Stimulated activated naive CD8-positive, alpha-beta T cell treated with anti-CD3 and anti-CD28 coated beads, Interleukin-15, Interleukin-2, amounts not matched to agents 100 U/mL and 50 U/mL, for 24 hours (primary cell): Measurements from ENCODE around the gene SH3GLB2.
A peak's percentile ranks its signal among the peaks of the same experiment; 100 is the strongest.

ENCODE experiments used
- ATAC-seq: fragments of 150-1000 bp; cut with Tn5 transposase; one replicate; pipeline ENCODE4 v1.10.0; 2021
- DNase-seq: peaks from one replicate; pipeline ENCODE4 v3.0.0; 2021

Gene SH3GLB2

DNA sequence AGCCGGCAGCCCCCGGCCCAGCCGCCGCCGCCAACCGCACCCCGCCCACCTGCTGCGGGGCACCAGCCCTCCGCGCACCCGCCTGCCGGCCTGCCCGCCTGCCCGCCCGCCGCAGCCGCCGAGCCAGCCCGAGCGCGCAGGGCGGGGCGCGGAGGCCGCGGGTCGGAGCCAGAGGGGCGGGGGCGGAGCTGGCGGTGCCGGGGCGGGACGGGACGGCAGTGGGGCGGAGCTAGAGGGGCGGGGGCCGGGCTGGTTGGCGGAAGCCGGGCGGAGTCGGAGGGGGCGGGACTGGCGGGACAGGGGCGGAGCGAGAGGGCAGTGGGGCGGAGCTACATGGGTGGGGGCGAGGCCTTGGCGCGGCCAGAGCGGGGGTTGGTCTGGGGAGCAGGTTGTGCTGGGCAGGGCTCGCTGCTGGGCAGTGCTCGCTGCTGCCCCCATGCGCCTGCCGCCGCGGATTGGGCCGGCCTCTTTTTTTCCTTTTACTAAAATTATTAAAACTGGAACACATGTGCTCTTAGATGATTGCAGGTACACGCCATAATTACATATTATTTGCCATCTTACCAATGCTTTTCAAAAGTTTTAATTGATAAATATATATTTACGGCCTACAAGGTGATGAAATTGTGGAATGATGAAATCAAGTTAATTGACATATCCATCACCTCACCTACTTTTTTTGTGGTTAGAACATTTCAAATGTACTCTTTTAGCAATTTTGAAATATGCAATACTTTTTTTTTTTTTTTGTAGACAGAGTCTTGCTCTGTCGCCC is at the start of gene SH3GLB2:
Gene SH3GLB2 (minus strand): TSS at position 140 of the 775 bp plus-strand sequence. CDS start 177 bp downstream, outside the sequence.
- peak; percentile 90 for ATAC-seq
- peak; percentile 98 for DNase-seq

- ATAC-seq, result no peak
Observed at GRCh38 chr9:129077236-129077635, 49.1 kb upstream of the SH3GLB2 start.

GRCh38 chr9:129076640-129077037 is 48.5 kb upstream of the SH3GLB2 start:
- ATAC-seq, result no peak

More at GRCh38 chr9:129077236-129077635, 49.1 kb upstream of the SH3GLB2 start:
- DNase-seq, result no peak

GRCh38 chr9:129075996-129076639 is 48.0 kb upstream of the SH3GLB2 start:
- DNase-seq (no peak), ATAC-seq (no peak)

More at GRCh38 chr9:129076640-129077037, 48.5 kb upstream of the SH3GLB2 start:
- DNase-seq, result no peak

DNA sequence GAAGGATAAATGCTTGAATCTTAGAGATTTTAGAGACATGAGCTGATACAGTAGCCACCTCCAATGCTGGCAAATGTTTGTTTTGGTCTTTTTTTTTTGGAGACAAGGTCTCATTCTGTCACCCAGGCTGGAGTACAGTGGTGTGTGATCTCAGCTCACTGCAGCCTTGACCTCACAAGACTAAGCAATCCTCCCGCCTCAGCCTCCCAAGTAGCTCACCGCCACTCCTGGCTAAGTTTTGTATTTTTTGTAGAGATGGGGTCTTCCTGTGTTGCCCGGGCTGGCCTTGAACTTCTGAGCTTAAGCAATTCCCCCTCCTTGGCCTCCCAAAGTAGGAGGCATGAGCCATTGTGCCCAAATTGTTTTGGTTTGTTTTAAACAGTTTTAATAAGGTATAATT is 46.0 kb upstream of the SH3GLB2 start:
- DNase-seq (no peak), ATAC-seq (no peak)

- ATAC-seq (no peak), DNase-seq (no peak)
Observed at GRCh38 chr9:129073404-129073803, 45.3 kb upstream of the SH3GLB2 start.

DNA sequence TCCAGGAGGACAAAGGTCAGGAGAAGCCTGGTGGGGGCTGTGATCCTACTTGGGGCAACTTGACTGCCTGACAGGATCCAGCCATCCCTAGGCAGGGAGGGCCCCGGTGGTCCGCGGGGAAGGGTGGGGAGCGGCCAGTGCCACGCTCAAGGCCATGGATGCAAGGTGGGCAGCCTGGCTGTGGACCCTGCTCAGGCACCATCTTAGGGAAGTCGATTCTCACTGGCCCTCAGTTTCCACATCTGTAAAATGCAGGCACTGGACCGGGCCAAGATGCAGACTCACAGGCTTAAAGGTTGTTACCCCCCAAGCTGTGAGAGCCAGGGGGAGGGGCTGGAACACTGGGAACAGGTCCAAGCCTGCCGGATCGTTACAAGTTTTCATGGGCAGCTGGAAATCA is 44.0 kb upstream of the SH3GLB2 start:
- DNase-seq (no peak), ATAC-seq (no peak)

- ATAC-seq (no peak), DNase-seq (no peak)
Observed at GRCh38 chr9:129071526-129072126, 43.5 kb upstream of the SH3GLB2 start.

DNA sequence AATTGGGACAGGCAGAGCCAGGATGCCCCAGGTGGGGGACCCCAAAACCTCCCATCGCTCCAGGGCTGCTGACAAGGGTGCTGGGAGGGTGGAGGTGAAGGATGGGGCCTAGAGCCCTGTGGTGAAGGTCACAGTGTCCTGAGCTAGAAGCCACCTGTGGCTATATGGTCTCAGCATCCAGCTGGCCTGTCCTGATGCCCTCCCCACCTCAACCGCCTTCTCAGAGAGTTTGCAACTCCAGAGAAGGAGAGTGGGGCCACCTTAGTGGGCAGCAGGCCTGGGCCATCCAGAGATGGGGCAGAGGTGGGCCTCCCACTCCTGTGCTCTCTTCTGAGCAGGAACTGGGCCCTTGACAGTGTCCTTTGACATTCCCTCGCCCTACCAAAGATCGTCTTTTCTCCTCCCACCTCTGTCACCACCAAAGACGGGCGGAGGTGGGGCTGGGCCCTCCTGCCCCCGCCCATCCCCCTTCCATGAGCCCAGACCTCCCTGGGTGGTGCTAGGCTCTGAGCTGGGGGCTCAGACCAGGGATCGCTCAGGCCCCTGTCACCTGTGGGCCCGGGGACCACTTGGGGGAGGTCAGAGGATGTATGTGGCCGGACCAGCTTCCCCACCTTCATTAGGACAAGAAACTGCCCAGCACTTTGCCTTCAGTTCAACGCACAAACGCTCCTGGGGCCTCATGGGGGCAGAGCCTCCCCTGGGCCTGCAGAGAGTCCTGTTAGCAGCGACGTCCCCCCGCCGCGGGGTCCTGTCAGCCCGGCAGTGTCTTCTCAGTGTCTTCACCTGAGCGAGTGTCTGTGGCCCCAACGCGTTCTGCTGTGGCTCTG is 42.8 kb upstream of the SH3GLB2 start:
- DNase-seq (no peak), ATAC-seq (no peak)

DNA sequence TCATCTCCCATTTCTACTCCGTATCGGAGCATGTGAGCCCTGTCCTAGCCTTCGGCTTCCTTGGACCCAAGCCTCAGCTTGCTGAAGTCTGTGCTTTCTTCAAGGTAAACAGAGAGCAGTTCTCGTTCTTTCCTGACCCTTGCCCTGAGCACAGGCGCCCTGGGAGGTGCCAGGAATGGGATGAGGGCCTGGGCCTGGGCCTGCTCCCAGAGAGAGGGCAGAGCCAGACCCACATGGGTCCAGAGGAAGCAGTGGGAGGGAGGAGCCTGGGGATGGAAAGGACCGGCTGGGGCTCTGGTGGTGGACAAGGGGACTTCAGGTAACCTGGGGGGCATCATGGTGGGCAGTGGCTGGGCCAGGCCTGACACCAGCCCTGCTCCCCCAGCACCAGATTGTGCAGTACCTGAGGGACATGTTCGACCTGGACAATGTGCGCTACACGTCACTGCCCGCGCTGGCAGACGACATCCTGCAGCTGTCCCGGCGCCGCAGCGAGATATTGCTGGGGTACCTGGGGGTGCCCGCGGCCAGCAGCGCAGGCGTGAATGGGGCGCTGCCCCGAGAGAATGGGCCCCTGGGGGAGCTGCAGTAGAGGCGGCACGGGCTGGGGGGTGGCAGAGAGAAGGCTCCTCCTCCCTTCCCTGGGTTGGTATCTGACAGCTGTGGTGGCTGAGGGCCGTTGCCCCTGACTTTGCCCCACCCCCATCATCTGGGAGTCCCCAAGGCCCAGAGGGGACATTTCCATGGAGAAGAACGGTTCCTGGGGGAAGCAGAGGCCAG is 41.9 kb upstream of the SH3GLB2 start:
- no peak for ATAC-seq
- no peak for DNase-seq

- peak; percentile 71 for DNase-seq
- peak; percentile 89 for ATAC-seq
Observed at GRCh38 chr9:129068990-129069861, 41.1 kb upstream of the SH3GLB2 start.

DNA sequence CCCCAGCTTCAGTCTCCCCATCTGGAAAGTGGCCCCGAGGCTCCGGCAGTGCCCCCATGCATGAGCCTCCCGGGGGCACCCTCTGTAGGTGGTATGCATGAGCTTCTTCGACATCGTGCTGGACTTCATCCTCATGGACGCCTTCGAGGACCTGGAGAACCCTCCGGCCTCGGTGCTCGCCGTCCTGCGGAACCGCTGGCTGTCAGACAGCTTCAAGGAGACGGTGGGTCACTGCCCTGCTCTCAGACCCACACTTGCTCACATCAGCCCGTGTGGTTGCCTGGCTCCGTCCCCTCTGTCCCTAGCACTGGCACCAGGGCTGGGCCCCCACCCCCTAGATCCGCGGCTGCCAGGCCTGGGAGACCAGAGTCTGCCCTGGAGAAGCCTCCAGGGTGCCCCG is 40.0 kb upstream of the SH3GLB2 start:
- no peak for ATAC-seq
- no peak for DNase-seq

- DNase-seq (no peak), ATAC-seq (no peak)
Observed at GRCh38 chr9:129064499-129064908, 36.4 kb upstream of the SH3GLB2 start.

DNA sequence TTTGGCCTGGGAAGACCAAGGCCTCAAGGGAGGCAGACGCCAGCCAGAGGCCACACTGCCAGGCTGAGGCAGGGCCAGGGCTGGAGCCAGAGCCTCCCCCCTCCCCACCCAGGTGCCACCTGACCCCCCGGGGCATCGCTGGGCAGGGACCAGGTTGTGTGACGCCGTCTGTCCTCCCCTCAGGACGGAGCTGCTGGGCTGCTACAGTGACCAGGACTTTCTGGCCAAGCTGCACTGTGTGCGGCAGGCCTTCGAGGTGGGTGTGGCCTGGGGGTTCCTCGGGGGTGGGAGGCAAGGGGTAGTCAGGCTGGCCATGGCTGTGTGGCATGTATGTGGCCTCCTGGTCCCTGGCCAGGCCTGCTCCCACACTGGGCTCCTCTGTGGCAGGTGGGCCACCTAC is 34.9 kb upstream of the SH3GLB2 start:
- ATAC-seq (no peak), DNase-seq (no peak)

DNA sequence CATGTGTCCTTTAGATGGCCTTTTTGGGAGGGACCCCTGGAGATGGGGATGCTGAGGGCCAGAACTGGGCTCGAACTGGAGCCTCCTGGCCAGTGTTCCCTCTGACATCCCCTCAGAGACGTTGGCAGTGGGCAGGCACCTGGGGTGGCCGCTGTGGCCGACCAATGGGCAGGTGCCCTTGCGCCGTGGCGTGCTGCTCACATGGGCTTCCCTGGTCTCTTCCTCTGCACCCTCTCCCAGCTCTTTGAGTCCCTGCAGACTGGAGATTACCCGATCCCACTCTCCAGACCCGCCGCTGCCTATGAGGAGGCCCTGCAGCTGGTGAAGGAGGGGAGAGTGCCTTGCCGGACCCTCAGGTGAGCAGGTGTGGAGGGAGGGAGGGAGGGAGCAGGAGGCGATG is 32.9 kb upstream of the SH3GLB2 start:
- DNase-seq, result no peak
- ATAC-seq, result no peak

- DNase-seq, result no peak
- ATAC-seq, result no peak
Observed at GRCh38 chr9:129059796-129060785, 32.0 kb upstream of the SH3GLB2 start.

- no peak for DNase-seq
- ATAC-seq, result peak; percentile 35
Observed at GRCh38 chr9:129058965-129059795, 31.0 kb upstream of the SH3GLB2 start.

DNA sequence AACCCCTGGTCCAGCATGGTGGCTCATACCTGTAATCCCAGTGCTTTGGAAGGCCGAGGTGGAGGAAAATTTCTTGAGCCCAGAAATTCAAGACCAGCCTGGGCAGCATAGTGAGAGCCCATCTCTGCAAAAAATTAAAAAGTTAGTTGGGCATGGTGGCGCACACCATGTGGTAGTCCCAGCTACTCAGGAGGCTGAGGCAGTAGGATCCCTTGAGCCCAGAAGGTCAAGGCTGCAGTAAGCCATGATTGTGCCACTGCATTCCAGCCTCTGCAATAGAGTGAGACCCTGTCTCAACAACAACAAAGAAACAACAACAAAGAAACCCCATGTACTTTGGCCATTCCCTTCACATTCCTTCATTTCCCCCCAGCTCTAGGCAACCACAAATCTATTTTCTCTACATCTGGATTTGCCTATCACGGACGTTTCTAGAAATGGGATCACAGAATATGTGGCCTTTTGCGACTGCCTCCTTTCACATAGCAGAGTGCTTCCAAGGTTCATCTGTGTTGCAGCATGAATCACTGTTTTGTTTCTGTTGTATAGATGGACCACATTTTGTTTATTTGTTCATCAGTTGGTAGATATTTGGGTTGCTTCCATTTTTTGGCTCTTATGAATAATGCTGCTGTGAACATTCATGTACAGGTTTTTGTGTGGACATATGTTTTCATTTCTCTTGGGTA is 26.2 kb upstream of the SH3GLB2 start:
- ATAC-seq (no peak), DNase-seq (no peak)
